ENCODE results near the gene ISYNA1.
"Not testable (repeated sequence)": the region's sequence is repeated elsewhere in the genome, so short reads cannot be mapped to it uniquely, and the experiment has no call there.

Gene ISYNA1

DNA sequence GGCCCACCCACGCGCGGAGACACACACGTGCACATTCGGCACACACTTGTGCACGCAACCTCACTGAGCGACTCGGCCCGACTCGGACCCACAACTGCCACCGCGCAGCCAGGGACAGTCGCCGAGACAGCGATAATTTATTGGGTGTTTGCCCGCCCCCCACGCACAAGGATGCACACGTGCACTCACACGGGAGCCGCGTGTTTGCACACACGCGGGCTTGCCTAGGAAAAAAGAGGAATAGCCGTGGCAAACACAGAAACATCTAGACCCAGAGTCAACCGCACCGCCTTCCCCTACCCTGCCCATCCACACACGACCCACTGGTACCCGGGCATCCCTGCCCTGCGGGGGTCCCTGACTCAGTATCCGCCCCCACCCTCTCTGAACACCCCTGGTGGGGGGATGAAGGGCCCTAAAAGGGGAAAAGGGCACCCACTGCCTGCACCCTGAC, 19.9 kb downstream of the ISYNA1 start:
- no peak for DNase-seq

DNA sequence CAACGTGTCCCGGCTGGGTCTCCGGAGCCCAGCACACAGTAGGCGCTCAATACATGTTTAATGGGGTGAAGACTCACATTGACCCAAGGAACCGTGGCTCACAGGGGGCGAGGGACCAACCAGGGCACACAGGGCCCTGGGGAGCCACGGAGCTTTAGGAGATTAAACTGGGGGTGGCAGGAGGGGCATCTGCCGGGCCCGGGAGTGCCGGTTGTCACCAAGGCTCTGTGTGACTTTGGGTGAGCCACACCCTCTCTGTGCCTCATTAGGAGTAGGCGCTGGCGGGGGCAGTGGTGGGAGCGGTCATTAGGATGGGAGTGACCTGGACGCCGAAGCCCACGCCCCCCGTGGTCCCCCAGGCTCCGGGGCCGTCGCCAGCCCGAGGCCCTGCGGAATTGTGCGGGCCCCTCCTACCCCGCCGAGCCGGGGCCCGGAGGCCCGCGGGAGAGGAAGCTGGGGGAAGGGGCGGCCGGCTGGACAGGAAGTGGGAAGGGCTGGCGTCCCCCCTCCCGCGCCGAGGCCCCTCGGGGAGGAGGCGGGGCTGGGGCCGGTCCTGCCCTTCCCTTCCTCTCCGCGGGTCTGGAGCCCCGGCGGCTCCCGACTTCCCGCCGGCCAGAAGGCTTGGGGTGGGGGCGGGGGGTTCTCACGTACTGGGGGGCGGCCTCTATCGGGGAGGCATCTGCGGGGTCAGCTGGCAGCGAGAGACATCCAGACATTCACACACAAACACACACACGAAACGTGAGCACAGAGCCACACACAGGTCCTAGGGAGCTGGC, 20.5 kb downstream of the ISYNA1 start:
- DNase-seq, result peak; percentile 56

DNA sequence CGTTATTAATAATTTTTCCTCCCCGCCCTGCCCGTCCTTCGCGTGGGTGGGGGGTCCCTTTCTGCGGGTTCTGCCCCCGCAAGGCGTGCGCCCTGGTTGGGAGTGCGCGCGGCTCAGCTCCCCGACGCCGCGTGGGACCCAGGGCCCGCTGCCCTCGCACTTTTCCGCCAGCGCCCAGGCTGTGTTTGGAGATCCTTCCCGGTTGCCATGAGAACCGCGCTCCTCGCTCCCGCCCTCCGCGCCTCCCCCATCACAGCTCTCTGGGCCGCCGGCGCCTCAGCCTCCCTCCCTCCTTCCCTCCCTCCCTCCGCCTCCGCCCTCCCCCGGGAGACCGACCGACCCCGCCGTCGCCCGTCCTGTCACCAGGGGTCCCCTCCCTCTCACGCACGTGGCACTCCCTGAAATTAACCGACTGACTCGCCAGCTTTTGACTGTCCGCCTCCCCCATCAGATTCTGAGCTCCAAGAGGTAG, 21.1 kb downstream of the ISYNA1 start:
- peak; percentile 70 for DNase-seq

DNA sequence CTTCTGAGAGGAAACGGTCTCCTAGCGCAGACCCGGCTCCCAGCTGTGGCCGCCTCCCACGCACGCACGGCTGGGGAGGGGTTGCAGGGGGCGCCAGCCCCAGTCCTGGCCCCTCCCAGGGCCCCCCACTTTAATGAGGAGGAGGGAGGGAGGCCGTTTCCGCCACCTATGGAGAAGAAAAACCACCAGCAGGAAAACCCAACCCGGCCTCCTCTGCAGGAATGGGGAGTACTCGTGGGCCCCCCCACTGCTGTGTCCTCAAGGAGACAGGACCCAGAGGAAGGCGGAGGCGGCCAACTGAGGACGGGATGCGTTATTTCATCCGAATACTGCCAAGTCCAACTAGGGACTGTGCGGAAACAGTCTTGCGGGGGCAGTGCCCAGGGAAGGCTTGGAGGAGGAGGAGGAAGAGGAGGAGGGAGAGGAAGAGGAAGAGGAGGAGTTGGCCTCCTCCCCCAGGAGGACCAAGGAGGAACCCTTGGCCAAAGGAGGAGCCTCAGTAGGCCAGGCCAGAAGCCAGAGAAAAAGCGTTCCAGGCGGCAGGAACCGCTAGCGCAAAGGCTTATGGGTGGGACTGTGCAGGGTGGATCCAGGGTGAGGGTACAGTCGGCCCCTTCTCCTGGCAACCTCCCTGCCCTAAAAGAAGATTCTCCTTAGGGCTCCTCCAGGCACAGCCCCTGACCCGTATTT, 22.6 kb downstream of the ISYNA1 start:
- no peak for DNase-seq

DNA sequence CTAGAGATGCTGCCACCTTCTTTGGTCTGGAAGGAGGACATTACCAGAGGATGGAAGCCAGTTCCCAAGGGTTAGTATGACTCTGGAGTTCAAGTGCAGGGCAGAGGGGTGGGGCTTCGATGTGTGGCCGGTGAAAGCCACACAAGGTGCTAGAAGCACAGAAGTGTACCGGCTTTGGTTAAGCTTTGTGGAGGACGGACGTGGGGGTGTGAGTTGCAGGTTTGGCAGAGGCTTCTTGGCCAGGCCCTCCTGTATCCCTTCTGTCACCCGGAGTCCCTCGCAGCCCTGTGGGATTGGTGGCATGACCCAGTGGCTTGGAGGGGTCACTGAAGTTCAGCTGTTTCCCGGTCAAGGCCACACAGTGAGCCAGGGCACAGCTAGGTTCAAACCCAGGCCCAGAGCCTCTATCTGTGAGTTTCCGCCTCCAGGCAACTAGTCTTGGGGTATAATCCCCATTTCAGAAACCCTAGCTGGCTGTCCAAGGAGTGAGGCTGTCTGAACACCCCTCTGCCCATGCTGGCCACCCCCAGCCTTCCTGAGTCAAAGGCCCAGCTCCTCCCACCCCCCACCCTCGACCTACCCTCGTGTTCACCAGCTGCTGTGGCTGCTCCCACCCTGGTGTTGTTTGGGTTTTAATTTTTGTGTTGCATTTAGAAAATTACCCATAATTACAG, 23.3 kb downstream of the ISYNA1 start:
- DNase-seq, result no peak

DNA sequence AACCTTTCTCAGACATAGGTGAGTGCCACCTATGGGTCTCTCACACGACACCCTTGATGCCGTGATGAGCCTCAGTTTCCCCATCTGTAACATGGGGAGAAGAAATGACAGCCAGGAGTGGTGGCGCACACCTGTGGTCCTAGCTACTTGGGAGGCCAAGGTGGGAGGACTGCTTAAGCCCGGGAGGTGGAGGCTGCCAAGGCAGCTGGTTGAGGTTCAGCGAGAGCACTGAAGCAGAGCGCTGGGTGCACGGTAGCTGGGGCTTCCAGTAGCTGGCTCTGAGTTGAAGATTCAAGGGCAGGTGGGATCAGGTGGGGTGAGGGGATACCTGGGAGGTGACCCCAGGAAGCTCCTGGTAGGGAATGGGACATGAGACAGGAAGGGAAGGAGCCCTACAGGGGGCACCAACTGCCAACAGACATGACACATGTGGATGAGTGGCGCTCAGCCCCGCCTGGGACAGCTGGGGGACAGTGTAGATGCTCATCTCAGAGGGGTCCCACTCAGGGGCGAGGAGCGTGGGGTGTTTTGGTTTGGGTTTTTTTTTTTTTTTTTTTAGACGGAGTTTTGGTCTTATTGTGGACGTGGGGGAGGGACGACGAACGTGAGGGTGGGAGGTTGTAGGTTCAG, 25.2 kb downstream of the ISYNA1 start:
- DNase-seq, result no peak

DNA sequence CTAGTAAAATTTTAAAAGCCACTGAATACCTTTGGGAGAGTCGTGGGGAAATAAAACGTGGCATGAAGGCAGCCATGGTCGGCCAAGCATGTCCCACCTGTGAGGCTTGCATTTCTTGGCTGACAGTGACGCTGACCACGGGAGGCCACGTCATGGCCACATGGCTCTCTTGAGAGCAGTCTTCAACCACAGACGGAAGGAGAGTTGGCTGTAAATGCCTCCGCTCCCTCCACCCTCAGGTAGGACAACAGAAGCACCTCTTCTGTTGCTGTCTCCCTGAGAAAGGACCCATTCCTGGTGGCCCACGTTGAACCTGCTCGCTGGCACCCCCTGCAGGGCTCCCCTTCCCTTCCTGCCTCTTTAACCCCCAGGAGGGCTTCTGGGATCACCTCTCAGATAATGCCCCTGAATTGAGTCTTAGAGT, 29.9 kb downstream of the ISYNA1 start:
- DNase-seq, result peak; percentile 53

DNA sequence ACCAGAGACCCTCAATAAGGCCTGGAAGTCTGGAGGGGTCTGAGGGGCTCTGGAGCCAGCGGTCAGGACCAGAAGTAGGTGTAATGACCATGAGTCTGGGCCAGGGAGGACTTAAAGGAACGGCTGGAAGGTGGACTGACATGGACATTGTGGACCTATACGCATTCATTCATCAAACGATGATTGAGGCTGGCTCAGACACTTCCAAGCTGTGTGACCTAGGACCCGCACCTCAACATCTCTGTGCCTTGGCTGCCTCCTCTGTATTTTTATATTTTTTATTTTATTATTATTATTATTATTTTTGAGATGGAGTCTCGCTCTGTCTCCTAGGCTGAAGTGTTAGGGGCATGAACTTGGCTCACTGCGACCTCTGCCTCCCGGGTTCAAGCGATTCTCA, 31.2 kb downstream of the ISYNA1 start:
- no peak for DNase-seq

DNA sequence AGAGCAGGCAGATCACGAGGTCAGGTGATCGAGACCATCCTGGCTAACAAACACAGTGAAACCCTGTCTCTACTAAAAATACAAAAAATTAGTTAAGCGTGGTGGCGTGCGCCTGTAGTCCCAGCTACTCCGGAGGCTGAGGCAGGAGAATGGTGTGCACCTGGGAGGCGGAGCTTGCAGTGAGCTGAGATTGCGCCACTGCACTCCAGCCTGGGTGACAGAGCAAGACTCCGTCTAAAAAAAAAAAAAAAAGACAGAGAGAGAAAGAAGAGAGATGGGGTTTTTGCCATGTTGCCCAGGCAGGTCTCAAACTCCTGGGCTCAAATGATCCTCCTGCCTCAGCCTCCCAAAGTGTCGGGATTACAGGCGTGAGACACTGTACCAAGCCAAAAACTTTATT, 32.2 kb downstream of the ISYNA1 start:
- DNase-seq, result not testable (repeated sequence)

DNA sequence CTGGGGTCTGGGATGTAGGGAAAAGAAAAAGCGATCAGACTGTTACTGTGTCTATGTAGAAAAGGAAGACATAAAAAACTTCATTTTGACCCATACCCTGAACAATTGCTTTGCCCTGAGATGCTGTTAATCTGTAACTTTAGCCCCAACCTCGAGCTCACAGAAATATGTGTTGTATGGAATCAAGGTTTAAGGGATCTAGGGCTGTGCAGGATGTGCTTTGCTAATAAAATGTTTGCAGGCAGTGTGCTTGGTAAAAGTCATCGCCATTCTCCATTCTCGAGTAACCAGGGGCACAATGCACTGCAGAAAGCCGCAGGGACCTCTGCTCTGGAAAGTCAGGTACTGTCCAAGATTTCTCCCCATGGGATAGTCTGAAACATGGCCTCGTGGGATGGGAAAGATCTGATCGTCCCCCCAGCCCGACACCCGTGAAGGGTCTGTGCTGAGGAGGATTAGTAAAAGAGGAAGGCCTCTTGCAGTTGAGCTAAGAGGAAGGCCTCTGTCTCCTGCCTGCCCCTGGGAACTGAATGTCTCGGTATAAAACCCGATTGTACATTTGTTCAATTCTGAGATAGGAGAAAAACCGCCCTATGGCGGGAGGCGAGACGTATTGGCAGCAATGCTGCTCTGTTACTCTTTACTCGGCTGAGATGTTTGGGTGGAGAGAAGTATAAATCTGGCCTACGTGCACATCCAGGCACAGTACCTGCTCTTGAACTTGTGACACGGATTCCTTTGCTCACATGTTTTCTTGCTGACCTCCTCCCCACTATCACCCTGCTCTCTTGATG, 35.3 kb downstream of the ISYNA1 start:
- not testable (repeated sequence) for DNase-seq

DNA sequence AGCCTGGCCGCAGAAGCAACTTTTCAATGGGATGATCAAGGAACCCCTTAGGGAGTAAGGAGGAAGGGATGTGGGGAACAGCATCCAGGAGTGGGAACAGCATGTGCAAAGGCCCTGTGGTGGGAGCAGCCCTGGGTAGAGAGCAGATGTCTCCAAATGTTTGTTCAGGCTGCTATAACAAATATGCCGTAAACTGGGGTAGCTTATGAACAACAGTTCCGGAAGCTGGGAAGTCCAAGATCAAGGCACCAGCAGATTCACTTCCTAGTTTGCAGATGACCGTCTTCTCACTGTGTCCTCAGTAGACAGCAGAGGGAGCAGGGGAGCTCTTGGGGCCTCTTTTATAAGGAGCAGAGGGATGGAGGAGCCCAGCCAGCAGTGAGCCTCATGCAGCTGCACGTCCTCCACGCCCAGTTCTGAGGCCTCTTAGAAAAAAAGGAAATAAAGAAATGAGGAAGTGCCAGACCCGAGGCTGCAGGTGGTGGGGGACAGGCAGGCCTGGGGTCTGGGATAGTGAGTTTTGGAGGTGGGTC, 36.3 kb downstream of the ISYNA1 start:
- DNase-seq, result no peak

DNA sequence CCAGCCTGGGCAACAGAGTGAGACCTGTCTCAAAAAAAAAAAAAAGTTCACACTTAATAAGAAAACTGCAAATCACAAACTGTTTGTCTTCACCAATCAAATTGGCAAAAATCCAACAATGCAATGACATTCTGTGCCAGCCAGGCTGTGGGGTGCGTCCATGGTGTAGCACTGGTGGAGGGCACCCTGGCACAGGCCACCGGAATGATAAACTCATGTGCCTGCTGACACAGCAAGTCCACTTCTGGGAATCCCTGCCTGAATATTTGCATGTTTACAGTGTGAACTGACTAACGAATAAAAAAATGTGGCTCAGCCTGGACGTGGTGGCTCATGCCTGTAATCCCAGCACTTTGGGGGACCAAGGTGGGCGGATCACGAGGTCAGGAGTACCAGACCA, 38.9 kb downstream of the ISYNA1 start:
- no peak for DNase-seq

DNA sequence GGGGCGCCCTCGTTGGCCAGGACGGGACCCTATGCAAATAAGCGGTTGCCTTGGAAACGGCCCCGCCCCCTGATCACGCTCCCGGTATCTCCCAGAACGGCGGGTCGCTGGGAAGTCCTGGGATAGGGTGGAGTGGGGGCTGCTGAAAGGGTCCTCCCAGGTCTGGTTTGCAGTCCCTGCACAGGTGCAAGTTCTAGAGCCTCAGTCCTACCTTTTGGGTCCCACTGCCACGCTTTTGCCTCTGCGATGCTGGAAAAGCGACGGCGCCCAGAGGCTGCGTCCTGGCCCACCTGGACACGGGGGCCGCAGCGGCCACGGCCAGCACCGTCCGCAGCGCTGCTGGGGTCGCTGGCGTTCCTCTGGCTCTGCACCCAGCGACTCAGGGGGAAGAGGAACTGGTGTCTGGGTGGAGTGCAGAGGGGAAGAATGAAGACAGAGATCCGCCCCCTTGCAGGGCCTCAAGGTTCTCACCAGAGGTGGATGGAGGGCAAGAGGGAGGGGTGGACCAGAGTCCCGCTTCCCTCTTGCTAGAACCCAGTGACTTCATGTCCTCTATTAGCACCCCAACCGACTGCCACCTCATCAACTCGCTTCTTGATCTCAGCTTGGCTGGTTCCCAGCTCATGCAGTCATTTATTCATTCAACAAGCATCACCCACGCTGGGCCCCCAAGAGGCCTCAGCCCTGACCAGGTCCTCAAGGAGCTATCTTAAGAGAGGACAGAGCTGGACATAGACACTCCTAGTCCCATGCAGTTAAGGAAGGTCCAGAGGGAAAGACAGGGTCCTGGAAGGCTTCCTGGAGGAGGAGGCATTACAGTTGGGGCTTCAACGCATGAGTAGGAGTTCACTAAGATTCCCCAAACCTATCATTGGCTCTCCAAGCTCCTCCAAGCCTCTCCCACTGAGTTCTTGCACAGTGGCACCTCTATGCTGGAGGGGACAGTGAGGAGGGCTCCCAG, 40.4 kb downstream of the ISYNA1 start, which contains the start of gene LRRC25:
Gene LRRC25 (minus strand): TSS at position 381 of the 961 bp plus-strand sequence. CDS start 659 bp downstream, outside the sequence.
- no peak for DNase-seq

DNA sequence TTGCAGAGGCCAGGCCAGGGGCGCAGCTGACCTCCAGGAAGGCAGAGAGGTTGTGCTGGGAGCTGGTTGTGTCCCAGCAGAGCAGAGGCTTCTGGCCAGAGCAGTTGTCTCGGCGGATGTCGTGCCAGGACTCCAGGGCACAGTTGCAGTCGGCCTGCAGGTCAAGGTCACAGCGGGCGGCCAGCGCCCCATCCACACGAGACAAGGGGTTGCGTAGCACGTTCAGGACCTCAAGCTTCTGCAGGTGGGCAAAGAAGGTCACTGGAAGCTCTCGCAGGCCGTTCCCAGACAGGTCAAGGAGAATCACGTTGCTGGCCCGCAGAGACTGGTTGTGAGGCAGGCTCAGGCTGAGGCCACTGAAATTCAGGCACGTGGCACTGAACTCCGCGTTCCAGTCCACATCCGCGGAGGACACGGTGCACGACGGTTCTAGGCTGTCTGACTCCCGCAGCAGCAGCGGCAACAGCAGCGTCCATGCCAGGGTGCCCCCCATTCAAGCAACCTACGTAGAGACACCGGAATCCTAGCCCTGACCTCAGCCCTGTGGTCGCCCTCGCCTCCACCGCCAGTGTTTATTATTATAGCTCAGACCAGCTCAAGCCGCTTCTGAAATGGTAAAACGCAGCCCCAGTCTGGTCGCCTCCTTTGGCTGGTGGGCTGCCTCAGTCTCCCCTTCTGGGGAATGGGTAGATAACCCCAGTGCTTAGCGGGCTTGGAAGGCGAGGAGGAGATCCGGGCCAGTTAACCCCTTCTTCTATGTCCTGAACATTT, 41.3 kb downstream of the ISYNA1 start:
- no peak for DNase-seq

DNA sequence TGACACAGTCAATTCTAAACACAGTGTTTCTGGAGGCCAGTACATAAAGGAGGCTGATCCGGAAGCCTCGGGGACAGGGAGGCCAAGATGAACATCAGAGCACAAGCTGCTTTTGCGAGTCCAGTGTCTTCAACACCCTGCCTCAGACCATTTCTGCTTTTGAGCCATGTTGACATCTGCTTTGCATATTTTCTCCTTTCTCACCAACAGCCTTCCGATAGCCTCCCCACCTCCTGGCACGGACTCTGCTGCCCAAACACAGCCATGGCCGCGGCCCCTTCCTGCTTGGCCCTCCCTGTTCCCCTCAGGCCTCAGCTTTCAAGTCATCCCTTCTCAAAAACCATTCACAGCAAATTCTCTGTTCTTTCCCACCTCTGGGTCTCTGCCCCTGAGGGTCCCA, 44.1 kb downstream of the ISYNA1 start:
- DNase-seq, result no peak

DNA sequence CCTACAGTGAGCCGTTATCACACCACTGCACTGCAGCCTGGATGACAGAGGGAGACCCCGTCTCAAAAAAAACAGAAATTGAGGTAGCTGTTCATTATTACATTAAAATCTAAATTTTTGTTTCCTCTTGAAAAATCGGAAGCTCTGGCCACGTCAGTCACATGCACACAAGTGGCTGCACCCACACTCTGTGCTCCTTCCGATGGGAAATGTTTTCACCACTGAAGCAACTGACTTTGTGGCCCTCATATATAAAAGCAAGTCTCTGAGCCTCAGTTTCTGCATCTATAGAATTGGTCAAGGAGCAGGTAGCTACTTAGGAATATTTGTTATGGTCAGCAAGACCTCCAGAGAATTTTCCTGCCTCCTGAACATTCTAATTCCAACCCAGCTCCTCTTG, 45.0 kb downstream of the ISYNA1 start:
- no peak for DNase-seq

DNA sequence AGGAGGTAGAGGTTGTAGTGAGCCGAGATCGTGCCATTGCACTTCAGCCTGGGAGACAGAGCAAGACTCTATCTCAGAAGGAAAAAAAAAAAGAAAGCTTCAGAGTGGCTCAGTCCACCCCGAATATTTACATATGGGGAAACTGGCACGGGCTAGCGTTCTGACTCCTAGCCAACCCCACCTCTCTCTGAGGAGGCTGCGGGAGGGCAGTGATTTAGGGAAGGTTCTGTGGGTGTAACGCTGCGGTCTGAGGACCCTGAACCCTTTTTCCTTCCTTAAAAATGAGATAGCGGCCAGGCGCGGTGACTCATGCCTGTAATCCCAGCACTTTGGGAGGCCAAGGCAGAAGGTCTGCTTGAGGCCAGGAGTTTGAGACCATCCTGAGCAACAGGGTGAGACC, 45.5 kb downstream of the ISYNA1 start:
- DNase-seq, result no peak

DNA sequence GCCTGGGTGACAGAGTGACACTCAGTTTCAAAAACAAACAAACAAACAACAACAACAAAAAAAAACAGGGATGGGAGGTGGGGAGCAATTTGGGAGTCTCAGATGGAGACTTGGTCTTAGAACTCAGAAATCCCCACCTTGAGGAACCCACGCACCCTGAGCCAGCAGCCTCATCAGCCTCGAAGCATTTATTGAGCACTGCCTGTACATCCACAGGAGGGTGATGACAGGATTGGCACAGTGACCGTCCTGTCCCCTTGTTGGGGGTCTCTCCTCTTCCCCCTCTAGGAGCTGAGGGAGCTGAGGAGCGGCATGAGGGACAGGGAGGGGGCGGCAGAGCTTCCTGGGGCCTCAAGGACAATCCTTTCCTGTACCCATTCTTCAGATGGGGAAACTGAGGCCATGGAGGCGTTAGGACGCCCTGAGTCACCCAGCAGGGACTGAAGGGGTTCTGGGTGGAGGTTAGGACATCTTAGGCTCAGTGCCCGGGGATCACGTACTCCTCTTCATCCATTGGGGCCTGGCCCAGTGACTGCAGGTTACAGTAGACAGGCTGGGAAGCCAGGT, 46.3 kb downstream of the ISYNA1 start:
- DNase-seq, result no peak

DNA sequence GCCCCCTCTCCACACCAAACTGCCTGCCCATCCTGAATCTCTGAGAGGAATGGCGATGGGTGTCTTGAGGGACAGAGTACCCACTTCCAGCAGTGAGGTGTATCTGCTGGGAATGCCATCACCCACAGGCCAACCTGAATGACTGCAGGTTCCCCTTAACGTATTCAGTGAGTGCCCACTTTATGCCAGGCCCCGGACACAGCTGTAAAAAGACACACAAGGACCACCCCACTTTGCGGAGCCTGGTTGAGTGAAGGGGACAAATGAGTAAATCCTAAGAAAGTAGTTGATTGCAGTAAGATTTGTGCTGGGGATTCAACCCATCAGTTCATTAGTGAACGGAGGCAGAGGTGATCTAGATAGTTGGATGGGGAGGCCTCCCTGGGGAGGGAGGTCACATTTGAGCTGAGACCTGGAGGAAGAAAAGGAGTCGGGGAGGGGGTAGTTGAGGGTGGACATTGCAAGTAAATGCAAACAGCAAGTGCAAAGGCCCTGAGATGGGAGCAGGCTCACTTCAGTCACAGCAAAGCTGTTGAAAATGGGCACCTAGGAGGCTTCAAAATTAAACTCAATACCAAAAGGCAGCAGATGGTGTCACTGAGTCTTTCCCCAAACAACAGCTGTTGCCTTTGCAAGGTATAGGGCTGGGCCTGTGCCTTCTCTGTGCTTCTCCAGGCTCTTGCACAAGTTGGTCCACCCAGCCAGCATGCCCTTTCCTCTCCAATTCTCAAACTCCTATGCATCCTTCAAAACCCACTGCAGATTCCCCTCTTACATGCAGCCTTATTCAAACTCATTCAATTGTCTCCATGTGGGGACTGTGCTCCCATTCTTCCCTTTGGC, 47.6 kb downstream of the ISYNA1 start:
- DNase-seq, result no peak
